Hepatocyte (in vitro differentiated cells): ENCODE measurements around the gene WNT11.

ENCODE experiments used
- CTCF ChIP-seq: fragments of 200-600 bp; sonication (generic); IDR thresholded peaks from 2 replicates; pipeline ENCODE4 v1.5.1; 2016; ENCODE audit warnings: antibody characterized with exemption, mild to moderate bottlenecking; ENCODE audit not compliant: poor library complexity
- EZH2 ChIP-seq: fragments of 200-600 bp; sonication (generic); IDR thresholded peaks from 2 replicates; pipeline ENCODE4 v1.6.1; 2016; ENCODE audit warnings: antibody characterized with exemption, mild to moderate bottlenecking, borderline replicate concordance
- EZH2phosphoT487 ChIP-seq: fragments of 200-600 bp; sonication (generic); IDR thresholded peaks from one replicate; pipeline ENCODE4 v1.6.1; 2018; ENCODE audit warnings: antibody characterized with exemption, mild to moderate bottlenecking, low read depth, moderate library complexity; ENCODE audit not compliant: unreplicated experiment, severe bottlenecking

GRCh38 chr11:76152086-76152681 is 54.1 kb downstream of the WNT11 start:
- TF ChIP-seq CTCF (peak; percentile 89), EZH2 (no peak), EZH2phosphoT487 (no peak)
